Stimulated activated CD8-positive, alpha-beta memory T cell treated with anti-CD3 and anti-CD28 coated beads, Interleukin-12 subunit alpha, Interleukin-12 subunit beta, amount 100 ng/mL, for 24 hours (primary cell): ENCODE measurements around the gene ZBTB4.

ENCODE experiments used
- DNase-seq: peaks from one replicate; pipeline ENCODE4 v3.0.0-alpha.2; 2020; ENCODE audit errors: extremely low read depth

ZBTB4 gene

DNA sequence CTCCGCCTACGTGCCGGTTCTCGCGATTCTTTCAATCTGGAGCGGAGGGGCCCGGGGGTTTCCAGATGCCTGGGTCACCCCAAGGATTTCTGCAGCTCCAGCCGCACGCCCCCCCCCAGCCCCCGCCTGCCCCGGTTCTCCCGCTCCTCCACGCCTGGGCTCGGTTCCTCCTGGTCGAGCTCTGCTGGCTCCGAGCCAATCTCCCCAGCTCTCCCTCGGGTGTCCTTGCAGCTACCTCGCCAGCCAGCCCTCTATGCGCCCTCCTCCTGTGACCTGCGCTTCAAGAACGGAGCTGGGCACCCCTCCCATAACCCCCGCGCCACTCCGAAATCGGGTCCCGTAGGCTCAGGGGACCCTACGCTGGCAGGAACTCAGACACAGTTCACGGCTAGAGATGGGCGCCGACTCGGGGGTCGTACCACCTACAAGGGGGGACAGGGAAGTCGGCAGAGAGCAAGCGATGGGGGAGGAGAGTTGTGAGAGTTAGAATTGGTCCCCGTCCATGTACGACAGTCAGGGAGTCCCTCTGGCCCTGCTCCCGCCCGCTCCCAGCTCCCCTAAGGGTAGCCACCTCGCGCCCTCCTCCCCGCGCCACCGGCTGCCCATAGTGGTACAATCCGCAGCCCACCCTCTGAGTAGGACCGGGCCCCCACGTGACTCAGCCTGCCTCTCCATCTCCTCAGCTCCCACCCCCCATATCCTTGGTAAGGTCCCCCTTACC is 39.2 kb downstream of the ZBTB4 start:
- DNase-seq, result no peak

- DNase-seq, result no peak
These were observed 39.8 kb downstream of the ZBTB4 start, which contains the start of gene FGF11 for GRCh38 chr17:7439462-7440112. TSS of gene FGF11 (plus strand) at chr17:7439512. CDS start at chr17:7439621, 109 bp downstream.

- no peak for DNase-seq
These were observed 40.6 kb downstream of the ZBTB4 start for GRCh38 chr17:7438656-7439460.

GRCh38 chr17:7437950-7438614 is 41.3 kb downstream of the ZBTB4 start:
- no peak for DNase-seq

GRCh38 chr17:7437369-7437863 is 42.0 kb downstream of the ZBTB4 start:
- no peak for DNase-seq

DNA sequence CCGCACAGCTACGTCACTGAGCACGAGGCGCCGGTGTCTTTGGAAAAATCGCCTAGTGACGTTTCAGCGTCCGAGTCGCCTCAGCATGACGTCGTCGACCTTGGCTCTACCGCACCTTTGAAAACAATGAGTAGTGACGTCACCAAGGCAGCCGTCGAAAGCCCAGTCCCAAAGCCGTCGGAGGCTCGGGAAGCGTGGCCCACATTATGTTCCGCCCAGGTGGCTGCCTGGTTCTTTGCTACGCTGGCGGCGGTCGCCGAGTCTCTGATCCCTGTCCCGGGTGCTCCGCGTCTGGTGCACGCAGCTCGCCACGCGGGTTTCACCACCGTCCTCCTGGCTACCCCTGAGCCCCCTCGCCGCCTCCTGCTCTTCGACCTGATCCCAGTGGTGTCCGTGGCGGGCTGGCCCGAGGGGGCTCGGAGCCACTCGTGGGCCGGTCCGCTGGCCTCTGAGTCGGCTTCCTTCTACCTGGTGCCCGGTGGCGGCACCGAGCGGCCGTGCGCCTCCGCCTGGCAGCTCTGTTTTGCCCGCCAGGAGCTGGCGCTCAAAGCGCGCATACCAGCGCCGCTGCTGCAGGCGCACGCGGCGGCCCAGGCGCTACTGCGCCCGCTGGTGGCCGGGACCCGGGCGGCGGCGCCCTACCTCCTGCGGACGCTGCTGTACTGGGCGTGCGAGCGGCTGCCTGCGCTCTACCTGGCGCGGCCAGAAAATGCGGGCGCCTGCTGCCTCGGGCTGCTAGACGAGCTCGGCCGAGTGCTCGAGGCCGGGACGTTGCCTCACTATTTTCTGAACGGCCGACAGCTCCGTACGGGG is 42.7 kb downstream of the ZBTB4 start:
- peak; percentile 53 for DNase-seq

DNA sequence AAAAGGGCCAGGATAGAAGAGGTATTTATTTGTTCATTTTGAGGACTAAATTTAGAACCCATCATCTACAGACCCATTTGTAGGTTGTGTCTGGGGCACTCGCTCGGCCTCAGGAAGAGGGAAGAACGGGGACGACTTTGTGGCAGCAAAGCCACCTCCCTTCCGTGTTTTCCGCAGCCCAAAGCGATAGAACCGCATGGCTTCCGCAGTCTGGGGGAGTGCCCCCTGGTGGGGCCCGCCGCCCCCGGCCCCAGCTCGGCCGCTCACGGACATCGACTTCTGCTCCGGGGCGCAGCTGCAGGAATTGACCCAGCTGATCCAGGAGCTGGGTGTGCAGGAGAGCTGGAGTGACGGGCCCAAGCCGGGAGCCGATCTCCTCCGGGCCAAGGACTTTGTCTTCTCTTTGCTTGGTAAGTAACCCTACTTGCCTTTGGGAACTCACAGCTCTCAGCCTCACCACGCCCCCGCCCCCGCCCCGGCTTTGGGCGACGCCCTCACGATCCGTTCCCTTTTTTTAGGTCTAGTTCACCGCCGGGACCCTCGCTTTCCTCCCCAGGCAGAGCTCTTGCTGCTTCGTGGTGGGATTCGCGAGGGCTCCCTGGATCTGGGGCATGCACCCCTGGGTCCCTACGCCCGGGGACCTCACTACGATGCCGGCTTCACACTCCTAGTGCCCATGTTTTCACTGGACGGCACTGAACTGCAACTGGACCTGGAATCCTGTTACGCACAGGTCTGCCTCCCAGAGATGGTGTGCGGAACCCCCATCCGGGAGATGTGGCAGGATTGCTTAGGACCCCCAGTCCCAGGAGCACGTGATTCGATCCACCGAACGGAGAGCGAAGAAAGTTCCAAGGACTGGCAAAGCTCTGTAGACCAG is 43.5 kb downstream of the ZBTB4 start:
- no peak for DNase-seq

DNA sequence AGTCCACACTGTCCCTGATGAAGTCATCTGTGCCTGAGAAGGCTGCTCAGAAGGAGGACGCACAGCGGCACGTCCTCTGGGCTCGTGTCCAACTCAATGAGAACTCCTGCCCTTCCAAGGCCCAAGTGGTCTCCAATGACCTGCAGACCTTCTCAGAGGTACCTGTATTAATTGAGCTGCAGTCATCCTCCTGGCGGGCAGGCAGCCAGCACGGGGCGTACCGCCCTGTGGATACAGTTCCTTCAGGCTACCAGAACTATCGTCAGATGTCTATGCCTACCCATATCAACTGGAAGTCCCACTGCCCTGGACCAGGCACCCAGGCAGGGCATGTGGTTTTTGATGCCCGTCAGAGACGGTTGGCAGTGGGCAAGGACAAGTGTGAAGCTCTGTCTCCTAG is 47.1 kb downstream of the ZBTB4 start:
- no peak for DNase-seq

GRCh38 chr17:7431231-7431630 is 48.2 kb downstream of the ZBTB4 start:
- no peak for DNase-seq

GRCh38 chr17:7429722-7430121 is 49.7 kb downstream of the ZBTB4 start:
- DNase-seq, result no peak

- DNase-seq, result no peak
These were observed 50.9 kb downstream of the ZBTB4 start, which contains the start of gene SPEM3 for GRCh38 chr17:7428557-7428956. TSS of gene SPEM3 (plus strand) at chr17:7428857. CDS start at chr17:7428903, 46 bp downstream.

DNA sequence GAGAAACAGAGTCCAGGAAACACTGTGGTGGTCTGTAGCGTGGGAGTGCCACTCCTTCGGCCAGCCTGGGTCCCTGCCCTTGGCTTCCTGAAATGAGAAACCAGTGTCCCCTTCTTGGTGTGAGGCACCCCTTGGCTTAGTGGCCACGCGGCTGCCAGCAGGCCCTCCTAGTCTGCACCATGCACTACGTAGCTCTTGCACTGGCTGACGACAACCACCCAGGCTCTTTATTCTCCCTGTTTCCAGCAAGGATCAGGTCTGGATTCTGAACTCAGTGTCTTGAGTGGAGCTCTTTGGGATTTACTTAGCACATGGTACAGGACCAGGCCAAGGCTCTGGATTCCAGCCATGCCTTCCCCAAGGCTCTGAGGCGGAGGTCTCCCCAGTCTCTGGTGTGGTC is 51.9 kb downstream of the ZBTB4 start:
- no peak for DNase-seq

- DNase-seq, result no peak
These were observed 52.4 kb downstream of the ZBTB4 start for GRCh38 chr17:7426896-7427489.

DNA sequence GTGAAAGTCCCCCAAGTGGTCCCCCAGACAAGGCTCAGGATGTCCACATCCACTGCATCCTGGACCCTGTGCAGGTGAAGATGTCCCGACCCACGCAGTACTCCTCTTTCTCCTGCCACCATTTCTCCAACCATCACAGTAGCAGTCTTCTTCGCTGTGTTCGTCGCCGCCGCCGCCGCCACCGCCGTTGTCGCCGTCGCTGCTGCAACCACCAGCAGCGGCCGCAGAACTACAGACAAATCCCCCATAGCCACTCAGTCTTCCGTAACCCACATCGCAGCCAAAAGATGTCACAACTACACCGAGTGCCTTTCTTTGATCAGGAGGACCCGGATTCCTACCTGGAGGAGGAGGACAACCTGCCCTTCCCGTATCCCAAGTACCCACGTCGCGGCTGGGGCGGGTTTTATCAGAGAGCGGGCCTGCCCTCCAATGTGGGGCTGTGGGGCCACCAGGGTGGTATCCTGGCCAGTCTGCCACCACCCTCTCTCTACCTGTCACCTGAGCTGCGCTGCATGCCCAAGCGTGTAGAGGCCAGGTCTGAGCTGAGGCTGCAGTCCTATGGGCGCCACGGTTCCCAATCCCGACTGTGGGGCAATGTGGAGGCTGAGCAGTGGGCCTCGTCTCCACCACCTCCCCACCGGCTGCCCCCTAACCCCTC is 53.1 kb downstream of the ZBTB4 start:
- no peak for DNase-seq

DNA sequence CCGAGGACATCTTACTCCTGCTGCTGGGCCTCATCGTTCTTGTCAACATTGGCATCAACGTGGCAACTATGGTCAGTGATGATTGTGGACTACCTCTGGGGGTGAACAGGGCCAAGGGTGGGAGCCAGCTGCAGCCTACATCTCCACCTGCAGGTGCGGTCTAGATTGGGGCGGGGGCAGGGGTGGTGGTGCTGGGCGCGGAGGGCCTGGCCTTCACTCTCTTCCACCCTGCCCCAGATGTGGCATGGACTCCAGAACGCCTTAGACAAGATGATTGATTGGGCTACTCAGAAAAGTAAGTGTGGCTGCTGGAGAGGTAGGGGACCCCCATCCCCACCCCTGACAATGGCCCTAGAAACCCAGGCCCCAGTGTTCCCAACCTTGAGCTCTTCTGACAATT is 53.7 kb downstream of the ZBTB4 start:
- DNase-seq, result no peak

DNA sequence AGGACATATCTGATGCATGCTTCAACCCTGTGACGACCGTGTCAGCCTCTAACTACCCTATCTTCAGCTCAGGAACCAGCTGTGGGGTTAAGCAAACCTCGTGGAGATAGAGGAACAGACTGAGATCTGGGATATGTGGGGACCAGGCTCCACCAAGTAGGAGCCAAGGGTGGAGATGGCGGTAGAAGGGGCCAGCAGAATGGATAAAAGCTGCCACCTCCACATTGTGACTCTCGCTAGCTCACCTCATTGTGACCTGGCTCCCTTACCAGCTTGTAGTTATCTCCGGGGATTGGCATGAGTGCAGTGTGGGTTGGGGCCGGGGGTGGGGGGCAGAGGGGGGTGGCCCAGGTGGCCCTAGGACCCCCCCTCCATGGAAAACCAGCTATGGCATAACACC is 54.1 kb downstream of the ZBTB4 start, which contains the start of gene SPEM2:
TSS of gene SPEM2 (plus strand) at position 301 of the 400 bp plus-strand sequence. CDS start at position 374, 73 bp downstream.
- no peak for DNase-seq

DNA sequence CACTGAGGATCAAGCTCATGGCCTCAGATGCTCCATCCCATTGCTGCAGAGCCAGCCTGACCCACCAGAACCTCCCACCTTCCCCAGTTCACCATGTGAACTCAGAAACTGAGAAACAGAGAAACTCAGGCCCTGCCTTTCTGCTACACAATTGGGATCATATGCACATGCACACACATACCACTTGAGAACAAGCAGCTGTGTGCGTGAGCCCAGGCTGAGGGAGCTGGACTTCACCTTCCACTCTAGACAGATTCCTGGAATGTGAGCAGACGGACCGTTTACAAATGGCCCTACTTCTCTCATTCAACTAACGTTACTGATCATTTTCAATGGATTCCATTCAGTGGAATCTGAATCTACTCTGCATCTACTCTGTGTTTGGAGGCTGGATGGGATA is 55.8 kb downstream of the ZBTB4 start:
- no peak for DNase-seq

DNA sequence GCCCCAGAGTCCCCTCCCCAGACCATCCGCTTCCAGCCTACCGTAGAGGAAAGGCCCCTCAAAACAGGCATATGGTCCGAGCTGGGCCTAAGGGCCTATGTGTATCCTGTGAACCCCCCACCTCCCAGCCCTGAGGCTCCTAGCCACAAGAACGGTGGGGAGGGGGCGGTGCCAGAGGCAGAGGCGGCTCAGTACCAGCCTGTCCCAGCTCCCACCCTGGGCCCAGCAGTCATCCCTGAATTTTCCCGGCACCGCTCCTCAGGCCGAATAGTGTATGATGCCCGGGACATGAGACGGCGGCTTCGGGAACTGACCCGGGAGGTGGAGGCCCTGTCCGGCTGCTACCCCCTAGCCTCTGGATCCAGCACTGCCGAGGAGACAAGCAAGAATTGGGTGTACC is 58.2 kb downstream of the ZBTB4 start:
- no peak for DNase-seq
